WTC11 (cell line): ENCODE data around the gene MEGF11. TPM values are rescaled to one million over a fixed set of nuclear protein-coding genes. Genes with fewer than 3 reads are reported as not detected.
"Not testable (repeated sequence)": the region's sequence is repeated elsewhere in the genome, so short reads cannot be mapped to it uniquely, and the experiment has no call there.

ENCODE experiments used
- ATAC-seq: fragments of 200-7000 bp; cut with Tn5 transposase; 2 replicates; pipeline ENCODE4 v1.10.0; 2021; ENCODE audit warnings: mild to moderate bottlenecking, moderate library complexity
- CTCF ChIA-PET: fragments of 300-600 bp; sonication (Branson Sonifier 250); formaldehyde crosslinking; loops from one replicate; lab custom pipeline; 2021; ENCODE audit warnings: antibody characterized with exemption; lab: Charles Lee
- POLR2A ChIA-PET: fragments of 350-600 bp; sonication (Branson Sonifier 250); formaldehyde crosslinking; loops from one replicate; lab custom pipeline; 2021; ENCODE audit warnings: antibody characterized with exemption; lab: Charles Lee
- DNase-seq: peaks from one replicate; pipeline ENCODE4 v3.0.0; 2021; ENCODE audit warnings: low spot score
- H3K27ac Mint-ChIP-seq: 2 replicates; pipeline ENCODE4 v1.8.0; 2021; ENCODE audit warnings: mixed read lengths
- H3K27me3 Mint-ChIP-seq: 2 replicates; pipeline ENCODE4 v1.8.0; 2021; ENCODE audit warnings: low read depth, mild to moderate bottlenecking, moderate library complexity, mixed read lengths
- H3K36me3 Mint-ChIP-seq: 2 replicates; pipeline ENCODE4 v1.8.0; 2021; ENCODE audit warnings: mixed read lengths
- H3K4me1 Mint-ChIP-seq: 2 replicates; pipeline ENCODE4 v1.8.0; 2022; ENCODE audit warnings: mixed read lengths
- H3K4me3 Mint-ChIP-seq: 2 replicates; pipeline ENCODE4 v1.8.0; 2021; ENCODE audit warnings: mild to moderate bottlenecking, moderate library complexity, mixed read lengths
- H3K9me3 Mint-ChIP-seq: 2 replicates; pipeline ENCODE4 v1.8.0; 2021; ENCODE audit warnings: mixed read lengths
- ATF3 ChIP-seq: sonication (generic); formaldehyde crosslinking; conservative IDR thresholded peaks from 2 replicates; pipeline ENCODE4 v1.8.1; 2022; ENCODE audit warnings: mild to moderate bottlenecking, missing genetic modification reagents
- CDX4 ChIP-seq: fragments of 250-450 bp; sonication (Bioruptor Pico); IDR thresholded peaks from 2 replicates; pipeline ENCODE4 v1.9.0; 2021; ENCODE audit warnings: moderate library complexity, mild to moderate bottlenecking, inconsistent platforms, borderline replicate concordance
- ESRRA ChIP-seq: sonication (generic); formaldehyde crosslinking; IDR thresholded peaks from 2 replicates; pipeline ENCODE4 v1.8.1; 2022; ENCODE audit warnings: mild to moderate bottlenecking, missing genetic modification reagents, borderline replicate concordance
- FOXK1 ChIP-seq: sonication (generic); formaldehyde crosslinking; IDR thresholded peaks from 2 replicates; pipeline ENCODE4 v1.8.0; 2022; ENCODE audit warnings: mild to moderate bottlenecking, moderate library complexity, missing genetic modification reagents
- HMGA2 ChIP-seq: fragments of 250-450 bp; sonication (Bioruptor Pico); IDR thresholded peaks from 2 replicates; pipeline ENCODE4 v1.4.0; 2021; ENCODE audit warnings: mild to moderate bottlenecking, moderate library complexity
- JUN ChIP-seq: sonication (generic); formaldehyde crosslinking; IDR thresholded peaks from 2 replicates; pipeline ENCODE4 v1.8.0; 2023; ENCODE audit warnings: mild to moderate bottlenecking, missing genetic modification reagents
- NFE2L1 ChIP-seq: sonication (generic); formaldehyde crosslinking; IDR thresholded peaks from 2 replicates; pipeline ENCODE4 v1.8.1; 2023; ENCODE audit warnings: missing genetic modification reagents
- NFYB ChIP-seq: sonication (generic); formaldehyde crosslinking; conservative IDR thresholded peaks from 2 replicates; pipeline ENCODE4 v1.8.0; 2022; ENCODE audit warnings: low read depth, missing genetic modification reagents
- NR1H2 ChIP-seq: sonication (generic); formaldehyde crosslinking; IDR thresholded peaks from 2 replicates; pipeline ENCODE4 v1.9.0; 2021; ENCODE audit warnings: mild to moderate bottlenecking, moderate library complexity, missing genetic modification reagents
- NR2C2 ChIP-seq: sonication (generic); formaldehyde crosslinking; IDR thresholded peaks from 2 replicates; pipeline ENCODE4 v1.8.0; 2022; ENCODE audit warnings: mild to moderate bottlenecking, missing genetic modification reagents
- NR3C1 ChIP-seq: sonication (generic); formaldehyde crosslinking; conservative IDR thresholded peaks from 2 replicates; pipeline ENCODE4 v1.8.1; 2023; ENCODE audit warnings: low read depth, mild to moderate bottlenecking, missing genetic modification reagents
- PREB ChIP-seq: sonication (generic); formaldehyde crosslinking; IDR thresholded peaks from 2 replicates; pipeline ENCODE4 v1.8.1; 2022; ENCODE audit warnings: mild to moderate bottlenecking, missing genetic modification reagents, moderate library complexity, borderline replicate concordance
- RELA ChIP-seq: sonication (generic); formaldehyde crosslinking; IDR thresholded peaks from 2 replicates; pipeline ENCODE4 v1.8.1; 2022; ENCODE audit warnings: missing genetic modification reagents, mild to moderate bottlenecking, borderline replicate concordance
- SMAD4 ChIP-seq: sonication (generic); formaldehyde crosslinking; IDR thresholded peaks from 2 replicates; pipeline ENCODE4 v1.8.0; 2022; ENCODE audit warnings: mild to moderate bottlenecking, missing genetic modification reagents
- ZBTB43 ChIP-seq: sonication (generic); formaldehyde crosslinking; IDR thresholded peaks from 2 replicates; pipeline ENCODE4 v1.8.1; 2023; ENCODE audit warnings: mild to moderate bottlenecking, missing genetic modification reagents
- ZMAT4 ChIP-seq: fragments of 250-450 bp; sonication (Bioruptor Pico); IDR thresholded peaks from 2 replicates; pipeline ENCODE4 v1.9.0; 2021; ENCODE audit warnings: mild to moderate bottlenecking
- ZNF219 ChIP-seq: sonication (generic); formaldehyde crosslinking; IDR thresholded peaks from 2 replicates; pipeline ENCODE4 v1.8.0; 2023; ENCODE audit warnings: missing genetic modification reagents, mild to moderate bottlenecking, borderline replicate concordance
- ZNF532 ChIP-seq: fragments of 250-450 bp; sonication (Bioruptor Pico); IDR thresholded peaks from 2 replicates; pipeline ENCODE4 v1.9.0; 2021; ENCODE audit warnings: mild to moderate bottlenecking, borderline replicate concordance
- ZSCAN18 ChIP-seq: fragments of 250-450 bp; sonication (Bioruptor Pico); IDR thresholded peaks from 2 replicates; pipeline ENCODE4 v2.1.2; 2022; ENCODE audit warnings: mild to moderate bottlenecking, moderate library complexity
- total RNA-seq: library from RNA; stranded (reverse); gene quantifications from 3 replicates; pipeline ENCODE4 v1.2.3, GENCODE V29; 2021

Gene MEGF11
- total RNA-seq, 1 experiment from 2014 or later: 3.3 TPM

GRCh38 chr15:65868546-65869125 is 384.9 kb downstream of the MEGF11 start:
- Mint-ChIP-seq H3K36me3 (no peaks in the 10 kb centered on the region), H3K4me1 (peaks cover 16% of the 10 kb centered on the region), H3K4me3 (peak overlapping the region; percentile 99), H3K27me3 (peaks cover 3% of the 10 kb centered on the region; the same call in 1 of the 2 replicates), H3K9me3 (no peaks in the 10 kb centered on the region), H3K27ac (peak overlapping the region; percentile 99)
- ChIA-PET POLR2A (interaction anchor here (0.5 to 2.5 kb wide), 6 partner anchors 12 to 356 kb away, joined by 3 to 15 read pairs (median 4); partner anchors contain the start of gene DENND4A), CTCF (interaction anchor here (0.8 to 3.2 kb wide), 15 partner anchors 11 to 338 kb away, joined by 3 to 33 read pairs (median 4); partner anchors contain the start of gene INTS14)
- ATAC-seq: no peak
- 0 out of 2 replicates have a peak, but pooled peaks have one; percentile 34 for TF ChIP-seq ZMAT4
- 0 out of 2 replicates have a peak, but pooled peaks have one; percentile 5 for TF ChIP-seq NFE2L1 (CRISPR knock-in tag)
- no peak for TF ChIP-seq NFYB
- no peak for TF ChIP-seq SMAD4 (CRISPR knock-in tag)
- TF ChIP-seq JUN: no peak
- no peak for DNase-seq

- not testable (repeated sequence) for ATAC-seq
Observed at GRCh38 chr15:65867933-65868332, 385.6 kb downstream of the MEGF11 start.

GRCh38 chr15:65867244-65867643 is 386.3 kb downstream of the MEGF11 start:
- Mint-ChIP-seq H3K4me3 (no peak overlapping the region), H3K36me3 (no peaks in the 10 kb centered on the region), H3K27ac (no peak overlapping the region), H3K4me1 (peaks cover 23% of the 10 kb centered on the region), H3K27me3 (peaks cover 3% of the 10 kb centered on the region; the same call in 1 of the 2 replicates), H3K9me3 (no peaks in the 10 kb centered on the region)
- CTCF ChIA-PET: no interaction called here
- TF ChIP-seq RELA (CRISPR knock-in tag): no peak
- TF ChIP-seq ZNF219 (CRISPR knock-in tag): no peak
- no peak for TF ChIP-seq ESRRA (CRISPR knock-in tag)
- no peak for TF ChIP-seq NR3C1
- TF ChIP-seq HMGA2 (CRISPR knock-in tag): no peak
- no peak for TF ChIP-seq ZNF532
- no peak for TF ChIP-seq PREB (CRISPR knock-in tag)
- no peak for TF ChIP-seq NR2C2 (CRISPR knock-in tag)
- TF ChIP-seq CDX4 (CRISPR knock-in tag): no peak
- no peak for TF ChIP-seq NFE2L1 (CRISPR knock-in tag)
- no peak for TF ChIP-seq FOXK1 (CRISPR knock-in tag)
- no peak for TF ChIP-seq NR1H2
- no peak for TF ChIP-seq ATF3 (CRISPR knock-in tag)
- no peak for TF ChIP-seq ZSCAN18 (CRISPR knock-in tag)
- no peak for TF ChIP-seq ZBTB43
- ATAC-seq (no peak), DNase-seq (no peak)
- POLR2A ChIA-PET: no interaction called here

More at GRCh38 chr15:65867933-65868332, 385.6 kb downstream of the MEGF11 start:
- Mint-ChIP-seq H3K4me1 (peaks cover 19% of the 10 kb centered on the region), H3K4me3 (peak overlapping the region; percentile 99; the same call in 1 of the 2 replicates)
- ChIA-PET POLR2A (interaction anchor here (1.7 to 2.5 kb wide), 2 partner anchors 35 to 247 kb away, joined by 3 to 15 read pairs; no protein-coding TSS in a partner anchor), CTCF (interaction anchor here (3.2 kb wide), 1 partner anchor 257 kb away, joined by 22 read pairs; the partner anchor contains the start of gene INTS14)
- not testable (repeated sequence) for H3K27ac Mint-ChIP-seq, H3K27me3 Mint-ChIP-seq, H3K36me3 Mint-ChIP-seq, DNase-seq, H3K9me3 Mint-ChIP-seq
